PFSK-1 (cell line): ENCODE measurements around the gene MAP4K2.

Source experiments
- FOXP2 ChIP-seq: optimal IDR thresholded peaks from 2 replicates; pipeline ENCODE3; 2011; ENCODE audit warnings: borderline replicate concordance, control low read depth, inconsistent platforms; ENCODE audit not compliant: insufficient read depth; ENCODE audit errors: extremely low read length, extremely low read depth
- POLR2AphosphoS5 ChIP-seq: IDR thresholded peaks from 2 replicates; pipeline ENCODE4 v1.6.1; 2012; ENCODE audit warnings: low read depth, mild to moderate bottlenecking, control low read depth, low read length, moderate library complexity
- SIN3A ChIP-seq: IDR thresholded peaks from 2 replicates; pipeline ENCODE4 v1.6.1; 2012; ENCODE audit warnings: mild to moderate bottlenecking, low read length, moderate library complexity, borderline replicate concordance; ENCODE audit not compliant: insufficient read depth
- TAF1 ChIP-seq: IDR thresholded peaks from 2 replicates; pipeline ENCODE4 v1.6.1; 2012; ENCODE audit warnings: low read length, control low read depth, borderline replicate concordance; ENCODE audit not compliant: insufficient read depth
- TF ChIP-seq, protein P1 (sequence below), 2 experiments: IDR thresholded peaks; 2 replicates each; pipeline versions ENCODE4 v1.6.1 to v1.8.0; 2011 to 2012; ENCODE audit warnings: low read depth in 2 of 2, low read length in 2 of 2, control low read depth in 1 of 2, inconsistent platforms in 1 of 2, mild to moderate bottlenecking in 1 of 2, moderate library complexity in 1 of 2; ENCODE audit not compliant: insufficient read depth in 1 of 2

The MAP4K2 gene

DNA sequence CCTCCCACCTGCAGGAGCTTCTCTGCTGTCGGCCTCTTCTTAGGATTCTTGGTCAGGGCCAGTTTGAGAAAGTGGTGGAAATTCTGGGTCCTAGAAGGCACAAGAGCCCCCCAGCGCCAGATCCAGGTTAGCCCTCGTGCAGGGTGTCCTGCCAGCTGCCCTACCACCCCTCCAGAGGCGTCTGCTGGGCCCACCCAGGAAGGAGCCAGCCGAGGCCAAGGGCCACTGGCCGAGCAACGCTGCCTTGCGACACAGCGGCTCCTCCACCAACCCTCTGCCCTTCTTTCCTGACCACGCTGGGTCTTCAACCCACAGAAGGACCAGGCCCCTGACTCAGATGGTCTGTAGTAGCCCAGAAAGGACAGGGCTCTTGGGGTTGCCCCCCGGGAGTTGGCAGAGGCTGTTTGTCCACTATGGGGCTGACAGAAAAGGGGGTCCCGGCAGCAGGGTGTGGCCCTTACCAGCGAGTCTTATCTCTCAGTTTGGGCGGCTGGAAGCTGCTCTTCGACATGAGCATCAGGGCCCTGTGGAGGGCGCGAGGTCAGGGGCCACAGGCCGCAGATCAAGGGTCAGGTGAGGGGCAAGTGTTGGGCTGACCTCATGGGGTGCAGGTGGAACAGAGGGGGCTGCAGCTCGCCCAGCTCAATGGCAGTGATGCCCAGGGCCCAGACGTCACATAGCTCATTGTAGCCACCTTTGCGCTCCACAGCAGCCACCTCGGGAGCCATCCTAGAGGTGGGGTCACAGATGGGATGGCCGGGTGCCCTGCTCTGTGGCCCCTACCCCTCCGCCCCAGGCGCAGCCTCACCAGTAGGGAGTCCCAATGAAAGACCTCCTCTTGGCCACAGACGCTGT is 2.5 kb downstream of the MAP4K2 start:
- TF ChIP-seq FOXP2 (no peak), TAF1 (no peak), SIN3A (no peak), POLR2AphosphoS5 (no peak)
- TF ChIP-seq, protein P1, sequence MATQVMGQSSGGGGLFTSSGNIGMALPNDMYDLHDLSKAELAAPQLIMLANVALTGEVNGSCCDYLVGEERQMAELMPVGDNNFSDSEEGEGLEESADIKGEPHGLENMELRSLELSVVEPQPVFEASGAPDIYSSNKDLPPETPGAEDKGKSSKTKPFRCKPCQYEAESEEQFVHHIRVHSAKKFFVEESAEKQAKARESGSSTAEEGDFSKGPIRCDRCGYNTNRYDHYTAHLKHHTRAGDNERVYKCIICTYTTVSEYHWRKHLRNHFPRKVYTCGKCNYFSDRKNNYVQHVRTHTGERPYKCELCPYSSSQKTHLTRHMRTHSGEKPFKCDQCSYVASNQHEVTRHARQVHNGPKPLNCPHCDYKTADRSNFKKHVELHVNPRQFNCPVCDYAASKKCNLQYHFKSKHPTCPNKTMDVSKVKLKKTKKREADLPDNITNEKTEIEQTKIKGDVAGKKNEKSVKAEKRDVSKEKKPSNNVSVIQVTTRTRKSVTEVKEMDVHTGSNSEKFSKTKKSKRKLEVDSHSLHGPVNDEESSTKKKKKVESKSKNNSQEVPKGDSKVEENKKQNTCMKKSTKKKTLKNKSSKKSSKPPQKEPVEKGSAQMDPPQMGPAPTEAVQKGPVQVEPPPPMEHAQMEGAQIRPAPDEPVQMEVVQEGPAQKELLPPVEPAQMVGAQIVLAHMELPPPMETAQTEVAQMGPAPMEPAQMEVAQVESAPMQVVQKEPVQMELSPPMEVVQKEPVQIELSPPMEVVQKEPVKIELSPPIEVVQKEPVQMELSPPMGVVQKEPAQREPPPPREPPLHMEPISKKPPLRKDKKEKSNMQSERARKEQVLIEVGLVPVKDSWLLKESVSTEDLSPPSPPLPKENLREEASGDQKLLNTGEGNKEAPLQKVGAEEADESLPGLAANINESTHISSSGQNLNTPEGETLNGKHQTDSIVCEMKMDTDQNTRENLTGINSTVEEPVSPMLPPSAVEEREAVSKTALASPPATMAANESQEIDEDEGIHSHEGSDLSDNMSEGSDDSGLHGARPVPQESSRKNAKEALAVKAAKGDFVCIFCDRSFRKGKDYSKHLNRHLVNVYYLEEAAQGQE (IDR thresholded peaks at IDR 0.05; ENCODE audit: insufficient read depth in 1 of 2, low read depth in 2 of 2, low read length in 2 of 2): no peak

DNA sequence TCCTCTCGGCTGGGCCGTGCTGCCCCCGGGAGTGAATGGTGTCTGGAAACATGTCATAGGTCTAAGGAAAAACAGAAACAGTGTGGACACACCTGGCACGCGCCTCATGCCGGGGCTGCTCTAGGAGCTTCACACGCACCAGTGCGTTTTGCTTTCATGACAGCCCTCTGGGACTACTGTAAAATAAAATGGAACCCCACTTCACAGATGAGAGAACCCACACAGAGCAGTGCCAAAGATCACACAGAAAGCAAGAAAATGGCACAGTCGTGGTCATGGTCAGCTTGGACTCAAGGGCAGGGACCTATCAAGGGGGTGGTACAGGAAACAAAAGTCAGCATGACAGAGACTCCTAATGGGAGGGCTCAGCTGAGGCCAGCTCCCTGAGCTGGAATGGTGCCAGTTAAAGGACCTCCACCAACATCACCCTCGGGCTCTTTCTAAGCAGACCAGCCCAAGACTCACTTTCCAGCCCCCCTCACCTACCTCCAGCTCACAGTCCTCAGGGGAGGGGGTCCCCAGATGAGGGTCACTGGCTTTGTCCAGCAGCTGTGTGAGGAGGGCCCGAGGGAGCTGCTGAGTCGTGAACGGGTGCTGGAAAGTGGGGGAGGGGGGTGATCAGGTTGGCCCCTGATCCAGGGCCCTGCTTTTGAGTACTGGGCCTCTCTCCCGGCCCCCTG is 3.3 kb downstream of the MAP4K2 start:
- TF ChIP-seq FOXP2 (no peak), POLR2AphosphoS5 (no peak), SIN3A (no peak), TAF1 (no peak)
- TF ChIP-seq, protein P1 (IDR thresholded peaks at IDR 0.05; ENCODE audit: insufficient read depth in 1 of 2, low read depth in 2 of 2, low read length in 2 of 2): no peak

DNA sequence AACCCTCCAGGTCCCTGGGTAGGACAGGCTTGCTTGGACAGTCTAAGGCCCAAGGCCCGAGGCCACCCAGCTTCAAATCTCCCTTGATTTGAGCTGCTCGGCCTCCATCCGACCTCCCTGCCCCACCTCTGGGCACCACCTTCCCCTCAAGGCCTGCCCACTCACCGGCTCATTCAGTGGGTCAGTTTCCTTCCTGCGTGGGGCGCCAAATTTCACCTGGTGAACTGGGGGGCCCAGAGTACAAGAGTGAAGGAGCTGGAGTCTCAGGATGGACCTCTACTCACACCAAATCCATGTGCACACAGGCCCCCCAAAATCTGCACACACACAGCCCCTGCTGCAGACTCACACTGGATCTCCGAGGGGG is 3.8 kb downstream of the MAP4K2 start:
- TF ChIP-seq TAF1 (no peak), SIN3A (no peak), FOXP2 (no peak), POLR2AphosphoS5 (no peak)
- TF ChIP-seq, protein P1 (IDR thresholded peaks at IDR 0.05; ENCODE audit: insufficient read depth in 1 of 2, low read depth in 2 of 2, low read length in 2 of 2): no peak

DNA sequence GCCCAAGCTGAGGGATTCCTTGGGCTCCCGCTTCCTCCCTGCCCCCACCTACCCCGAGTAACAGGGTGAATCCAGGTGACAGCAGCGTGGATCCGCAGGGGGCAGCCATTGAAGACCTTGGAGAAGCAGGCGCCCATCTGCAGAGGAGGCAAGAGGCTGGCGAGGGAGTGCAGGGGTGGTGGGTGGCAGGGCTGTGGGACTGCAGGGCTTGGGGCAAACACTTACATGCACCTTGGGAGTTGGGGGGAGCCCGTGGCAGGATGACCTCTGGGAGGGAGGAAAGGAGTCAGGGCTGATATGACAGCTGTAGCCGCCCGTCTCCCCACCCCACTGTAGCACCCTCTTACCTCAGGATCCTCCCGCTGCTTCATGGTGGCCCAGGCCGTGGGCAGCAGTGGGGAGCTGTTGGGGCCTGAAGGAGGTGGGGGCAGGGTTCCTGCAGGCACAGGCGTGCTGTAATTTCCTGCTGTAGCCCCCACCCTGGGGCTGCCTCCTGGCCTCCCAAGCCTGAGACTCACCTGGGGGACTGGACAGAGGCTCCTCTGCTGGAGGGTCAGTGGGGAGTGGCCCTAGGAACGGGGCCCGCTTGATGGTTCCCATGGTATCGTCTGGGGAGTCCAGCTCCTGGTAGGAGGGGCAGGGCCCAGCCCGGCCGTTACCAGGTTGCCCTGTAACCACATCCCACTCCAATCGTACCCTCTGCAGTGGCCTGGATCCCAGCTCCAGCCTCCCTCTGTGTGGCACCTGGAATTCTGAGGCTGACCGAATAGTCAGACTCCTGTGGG is 6.1 kb downstream of the MAP4K2 start:
- TF ChIP-seq SIN3A: no peak
- no peak for TF ChIP-seq POLR2AphosphoS5
- no peak for TF ChIP-seq FOXP2
- no peak for TF ChIP-seq TAF1
- TF ChIP-seq, protein P1 (IDR thresholded peaks at IDR 0.05; ENCODE audit: insufficient read depth in 1 of 2, low read depth in 2 of 2, low read length in 2 of 2): no peak
